Liver (tissue), 9 donors: ENCODE results near the gene CBX8. TPM values are rescaled to one million over a fixed set of nuclear protein-coding genes. Genes with fewer than 3 reads are reported as not detected.

Source experiments
- DNase-seq: peaks from one replicate; pipeline ENCODE4 v3.0.0-alpha.2; 2017; ENCODE audit warnings: low spot score
- H3K27ac ChIP-seq, 2 donors: one replicate each; pipeline ENCODE4 v1.7.0; 2013; ENCODE audit warnings: inconsistent platforms in 2 of 2, low read length in 2 of 2, control low read depth in 1 of 2, low read depth in 1 of 2, mild to moderate bottlenecking in 1 of 2
- H3K27me3 ChIP-seq, 4 donors: one replicate each; pipeline versions ENCODE4 v1.6.1 to v1.7.0; 2013; ENCODE audit warnings: low read length in 3 of 4, inconsistent platforms in 1 of 4, mild to moderate bottlenecking in 1 of 4, moderate library complexity in 1 of 4; ENCODE audit not compliant: control insufficient read depth in 4 of 4, insufficient read depth in 4 of 4
- H3K36me3 ChIP-seq, 4 donors: one replicate each; pipeline versions ENCODE4 v1.6.1 to v1.7.0; 2013; ENCODE audit warnings: low read length in 3 of 4, mild to moderate bottlenecking in 3 of 4, low read depth in 1 of 4, moderate library complexity in 1 of 4; ENCODE audit not compliant: control insufficient read depth in 4 of 4, insufficient read depth in 3 of 4
- H3K4me1 ChIP-seq, 4 donors: one replicate each; pipeline versions ENCODE4 v1.6.1 to v1.7.0; 2013; ENCODE audit warnings: low read length in 3 of 4, mild to moderate bottlenecking in 3 of 4, moderate library complexity in 1 of 4; ENCODE audit not compliant: control insufficient read depth in 4 of 4, insufficient read depth in 4 of 4
- H3K4me3 ChIP-seq, 3 donors: one replicate each; pipeline versions ENCODE4 v1.6.1 to v1.7.0; 2013; ENCODE audit warnings: low read length in 3 of 3, control low read depth in 1 of 3, low read depth in 1 of 3, mild to moderate bottlenecking in 1 of 3
- H3K9ac ChIP-seq, 2 donors: one replicate each; pipeline ENCODE4 v1.7.0; 2013; ENCODE audit warnings: low read length in 2 of 2, mild to moderate bottlenecking in 2 of 2, moderate library complexity in 2 of 2, control low read depth in 1 of 2, low read depth in 1 of 2
- H3K9me3 ChIP-seq, 4 donors: one replicate each; pipeline versions ENCODE4 v1.6.1 to v1.7.0; 2013; ENCODE audit warnings: low read length in 3 of 4; ENCODE audit not compliant: control insufficient read depth in 4 of 4
- ATF3 ChIP-seq: IDR thresholded peaks from 2 replicates; pipeline ENCODE4 v1.6.1; 2016; ENCODE audit warnings: antibody characterized with exemption
- CTCF ChIP-seq: fragments of 150-350 bp; IDR thresholded peaks from 2 replicates; pipeline ENCODE4 v1.5.1; 2017; ENCODE audit warnings: improper control_type of control experiment, low read depth, low read length; ENCODE audit not compliant: missing input control
- EGR1 ChIP-seq, 2 donors: IDR thresholded peaks; 2 replicates each; pipeline ENCODE4 v1.6.1; 2016 to 2018; ENCODE audit warnings: antibody characterized with exemption in 2 of 2, low read depth in 2 of 2
- FOXA1 ChIP-seq: IDR thresholded peaks from 2 replicates; pipeline ENCODE4 v1.6.1; 2016; ENCODE audit warnings: antibody characterized with exemption
- FOXA2 ChIP-seq: IDR thresholded peaks from 2 replicates; pipeline ENCODE4 v1.6.1; 2016; ENCODE audit warnings: antibody characterized with exemption
- GABPA ChIP-seq, 2 donors: IDR thresholded peaks in 1 of 2; conservative IDR thresholded peaks in 1 of 2; 2 replicates each; pipeline ENCODE4 v1.6.1; 2016; ENCODE audit warnings: antibody characterized with exemption in 2 of 2, mild to moderate bottlenecking in 1 of 2, moderate library complexity in 1 of 2
- HNF4A ChIP-seq, 2 donors: conservative IDR thresholded peaks; 2 replicates each; pipeline ENCODE4 v1.6.1; 2016; ENCODE audit warnings: antibody characterized with exemption in 2 of 2, mild to moderate bottlenecking in 2 of 2
- HNF4G ChIP-seq: IDR thresholded peaks from 2 replicates; pipeline ENCODE4 v1.6.1; 2016; ENCODE audit warnings: antibody characterized with exemption
- JUND ChIP-seq, 2 donors: IDR thresholded peaks; 2 replicates each; pipeline ENCODE4 v1.6.1; 2016; ENCODE audit warnings: antibody characterized with exemption in 2 of 2
- MAX ChIP-seq: IDR thresholded peaks from 2 replicates; pipeline ENCODE4 v1.6.1; 2016; ENCODE audit warnings: antibody characterized with exemption
- NR2F2 ChIP-seq: IDR thresholded peaks from 2 replicates; pipeline ENCODE4 v1.6.1; 2016; ENCODE audit warnings: antibody characterized with exemption
- RAD21 ChIP-seq, 2 donors: IDR thresholded peaks; 2 replicates each; pipeline ENCODE4 v1.6.1; 2016; ENCODE audit warnings: antibody characterized with exemption in 2 of 2, mild to moderate bottlenecking in 2 of 2
- REST ChIP-seq: IDR thresholded peaks from 2 replicates; pipeline ENCODE4 v1.6.1; 2016; ENCODE audit warnings: antibody characterized with exemption, mild to moderate bottlenecking
- RXRA ChIP-seq, 2 donors: IDR thresholded peaks; 2 replicates each; pipeline ENCODE4 v1.6.1; 2017 to 2018; ENCODE audit warnings: antibody characterized with exemption in 2 of 2, mild to moderate bottlenecking in 1 of 2
- SP1 ChIP-seq: IDR thresholded peaks from 2 replicates; pipeline ENCODE4 v1.6.1; 2018; ENCODE audit warnings: antibody characterized with exemption, mild to moderate bottlenecking
- TAF1 ChIP-seq: conservative IDR thresholded peaks from 2 replicates; pipeline ENCODE4 v1.6.1; 2016; ENCODE audit warnings: antibody characterized with exemption, mild to moderate bottlenecking
- YY1 ChIP-seq: IDR thresholded peaks from 2 replicates; pipeline ENCODE4 v1.6.1; 2016; ENCODE audit warnings: antibody characterized with exemption, mild to moderate bottlenecking
- ZBTB33 ChIP-seq: IDR thresholded peaks from 2 replicates; pipeline ENCODE4 v1.6.1; 2016; ENCODE audit warnings: antibody characterized with exemption
- WGBS: extraction: QIAGEN DNeasy Blood & Tissue Kit; methylation state at CpG from one replicate; pipeline ENCODE4 v1.1.7; 2013; 5-methylcytosine and 5-hydroxymethylcytosine counted together
- polyA plus RNA-seq, 2 donors: library from polyadenylated mRNA; stranded (reverse) in 1 of 2; unstranded in 1 of 2; fragments of 200-250 nt in 1 of 2; fragments of >200 nt in 1 of 2; fragmentation: Nextera tagmentation in 1 of 2; extraction: Ambion mirVana in 1 of 2; gene quantifications; one replicate each; pipeline versions ENCODE4 v1.2.1 to v1.2.3, GENCODE V29; 2013 to 2015
- total RNA-seq, 2 donors: library from RNA; depleted of rRNA; stranded (reverse); fragments of >200 nt; gene quantifications; one replicate each; pipeline ENCODE4 v1.2.3, GENCODE V29; 2014
- donor health status: healthy.
- donor health status: healthy.
- donor health status: healthy.
- donor health status: healthy.
- donor health status: healthy.

CBX8 gene
- total and polyA plus RNA-seq, 4 donors, result 0.75 to 2.7 (median 1.9) TPM

GRCh38 chr17:79746889-79747507 is 49.9 kb downstream of the CBX8 start:
- Histone ChIP-seq H3K4me1 (peaks cover 7 to 16% (median 11%) of the 10 kb centered on the region in 4 donors), H3K36me3 (peaks cover 0 to 1% (median 0%) of the 10 kb centered on the region in 4 donors), H3K9ac (no peak overlapping the region), H3K27ac (no peak overlapping the region), H3K27me3 (peaks cover 0 to 8% (median 5%) of the 10 kb centered on the region in 4 donors), H3K9me3 (no peaks in the 10 kb centered on the region), H3K4me3 (no peak overlapping the region)
- TF ChIP-seq SP1, result no peak
- TF ChIP-seq TAF1, result no peak
- TF ChIP-seq HNF4A (conservative IDR thresholded peaks at IDR 0.05), result no peak
- TF ChIP-seq FOXA1, result no peak
- TF ChIP-seq RXRA (IDR thresholded peaks at IDR 0.05), result no peak
- no peak for TF ChIP-seq ATF3
- TF ChIP-seq CTCF, result no peak
- TF ChIP-seq YY1, result no peak
- TF ChIP-seq JUND (IDR thresholded peaks at IDR 0.05), result no peak
- TF ChIP-seq GABPA (IDR thresholded peaks at IDR 0.05 in 1 of 2, conservative IDR thresholded peaks at IDR 0.05 in 1 of 2), result no peak
- TF ChIP-seq NR2F2, result no peak
- no peak for TF ChIP-seq MAX
- TF ChIP-seq FOXA2, result no peak
- no peak for TF ChIP-seq ZBTB33
- TF ChIP-seq EGR1 (IDR thresholded peaks at IDR 0.05; ENCODE audit: low read depth in 2 of 2), result no peak
- TF ChIP-seq RAD21 (IDR thresholded peaks at IDR 0.05), result no peak
- no peak for TF ChIP-seq HNF4G
- no peak for TF ChIP-seq REST
- WGBS, result 13% methylated on average over 22 of the region's 22 CpGs
- no peak for DNase-seq
